Peyer's patch (tissue), 4 donors: ENCODE measurements around the gene CAPS. TPM values are rescaled to one million over a fixed set of nuclear protein-coding genes. Genes with fewer than 3 reads are reported as not detected.

Source experiments
- DNase-seq, 3 donors: peaks; one replicate each; pipeline ENCODE4 v3.0.0-alpha.2; 2017 to 2019
- H3K27ac ChIP-seq, 4 donors: fragments of 200-600 bp; sonication (generic); one replicate each; pipeline ENCODE4 v1.5.1; 2016 to 2019
- H3K27me3 ChIP-seq, 2 donors: fragments of 200-600 bp; sonication (generic); one replicate each; pipeline ENCODE4 v1.5.1; 2019
- H3K36me3 ChIP-seq, 3 donors: fragments of 200-600 bp; sonication (generic); one replicate each; pipeline ENCODE4 v1.5.1; 2016 to 2019
- H3K4me1 ChIP-seq, 4 donors: fragments of 200-600 bp; sonication (generic); one replicate each; pipeline ENCODE4 v1.5.1; 2016 to 2019
- H3K4me3 ChIP-seq, 4 donors: fragments of 200-600 bp; sonication (generic); 1 replicate in 3 of 4; 2 replicates in 1 of 4; pipeline ENCODE4 v1.5.1; 2016 to 2019; ENCODE audit warnings: mild to moderate bottlenecking in 1 of 4
- H3K9me3 ChIP-seq, 4 donors: fragments of 200-600 bp; sonication (generic); one replicate each; pipeline ENCODE4 v1.5.1; 2016 to 2019; ENCODE audit warnings: mild to moderate bottlenecking in 1 of 4
- CTCF ChIP-seq, 6 experiments: fragments of 450-650 bp in 4 of 6; fragments of 200-600 bp in 2 of 6; sonication (generic) in 1 of 6; IDR thresholded peaks; one replicate each; pipeline ENCODE4 v1.5.1; 2017 to 2019; ENCODE audit warnings: antibody characterized with exemption in 6 of 6, mild to moderate bottlenecking in 3 of 6, moderate library complexity in 1 of 6
- POLR2A ChIP-seq, 2 donors: fragments of 450-650 bp; IDR thresholded peaks; one replicate each; pipeline ENCODE4 v1.5.1; 2017; ENCODE audit warnings: antibody characterized with exemption in 2 of 2, mild to moderate bottlenecking in 2 of 2, moderate library complexity in 2 of 2
- total RNA-seq, 4 donors: library from RNA; depleted of rRNA; stranded (reverse); fragments of >200 nt; gene quantifications; one replicate each; pipeline ENCODE4 v1.1.0, GENCODE V29; 2016

The CAPS gene
- total RNA-seq, 4 donors from 2014 or later: 9.5 to 44.6 (median 24.4) TPM

- H3K36me3 ChIP-seq: peaks cover 0 to 89% (median 0%) of the 10 kb centered on the region in 3 donors
- TF ChIP-seq POLR2A (IDR thresholded peaks at IDR 0.05): no peak
- TF ChIP-seq CTCF (IDR thresholded peaks at IDR 0.05): no peak
- H3K27me3 ChIP-seq: no peaks in the 10 kb centered on the region
- peak overlapping the region; percentile 11 to 74 (median 32) for H3K27ac ChIP-seq
- DNase-seq: no peak
- peaks cover 0 to 17% (median 5%) of the 10 kb centered on the region in 4 donors for H3K4me1 ChIP-seq
- no peak overlapping the region for H3K4me3 ChIP-seq
- no peaks in the 10 kb centered on the region for H3K9me3 ChIP-seq
Observed at GRCh38 chr19:5925830-5926427, 11.9 kb downstream of the CAPS start.

- no peak overlapping the region for H3K4me3 ChIP-seq
- H3K4me1 ChIP-seq: peaks cover 0 to 13% (median 5%) of the 10 kb centered on the region in 4 donors
- peaks cover 0 to 89% (median 0%) of the 10 kb centered on the region in 3 donors for H3K36me3 ChIP-seq
- no peaks in the 10 kb centered on the region for H3K27me3 ChIP-seq
- TF ChIP-seq CTCF (IDR thresholded peaks at IDR 0.05) (no peak), POLR2A (IDR thresholded peaks at IDR 0.05) (no peak)
- H3K9me3 ChIP-seq: no peaks in the 10 kb centered on the region
- peak overlapping the region; percentile 32 to 74 (median 53) for H3K27ac ChIP-seq
- no peak for DNase-seq
Observed at GRCh38 chr19:5926641-5927440, 12.8 kb downstream of the CAPS start.

- DNase-seq: peak in 1 of 3 donors; percentile 28
- Histone ChIP-seq H3K27ac (peak overlapping the region; percentile 32 to 74 (median 53)), H3K36me3 (peaks cover 0 to 89% (median 0%) of the 10 kb centered on the region in 3 donors), H3K4me1 (peaks cover 0 to 13% (median 5%) of the 10 kb centered on the region in 4 donors), H3K27me3 (no peaks in the 10 kb centered on the region), H3K9me3 (no peaks in the 10 kb centered on the region), H3K4me3 (no peak overlapping the region)
- TF ChIP-seq CTCF (IDR thresholded peaks at IDR 0.05) (no peak), POLR2A (IDR thresholded peaks at IDR 0.05) (no peak)
Observed at GRCh38 chr19:5927441-5927821, 13.4 kb downstream of the CAPS start.

GRCh38 chr19:5929179-5929578, 15.1 kb downstream of the CAPS start:
- Histone ChIP-seq H3K9me3 (no peaks in the 10 kb centered on the region), H3K4me1 (peaks cover 0 to 17% (median 5%) of the 10 kb centered on the region in 4 donors), H3K27me3 (no peaks in the 10 kb centered on the region), H3K36me3 (peaks cover 0 to 83% (median 0%) of the 10 kb centered on the region in 3 donors), H3K27ac (no peak overlapping the region), H3K4me3 (no peak overlapping the region)
- DNase-seq: no peak
- TF ChIP-seq CTCF (IDR thresholded peaks at IDR 0.05) (no peak), POLR2A (IDR thresholded peaks at IDR 0.05) (no peak)

GRCh38 chr19:5929625-5930024, 15.6 kb downstream of the CAPS start:
- Histone ChIP-seq H3K9me3 (no peaks in the 10 kb centered on the region), H3K4me1 (peaks cover 0 to 21% (median 5%) of the 10 kb centered on the region in 4 donors), H3K27me3 (no peaks in the 10 kb centered on the region), H3K4me3 (no peak overlapping the region), H3K27ac (no peak overlapping the region), H3K36me3 (peaks cover 0 to 79% (median 0%) of the 10 kb centered on the region in 3 donors)
- TF ChIP-seq CTCF (IDR thresholded peaks at IDR 0.05) (no peak), POLR2A (IDR thresholded peaks at IDR 0.05) (no peak)
- no peak for DNase-seq
